Ramos (cell line): ENCODE measurements around the gene P2RY4.
"Not testable (repeated sequence)": the region's sequence is repeated elsewhere in the genome, so short reads cannot be mapped to it uniquely, and the experiment has no call there.

Source experiments
- in situ Hi-C: fragments of 300-500 bp; cut with MboI; formaldehyde crosslinking; loops from one replicate; pipeline ENCODE4 v1.14.3; 2022; ENCODE audit warnings: low sequenced_read_pairs; ENCODE audit not compliant: unreplicated experiment

Gene P2RY4

GRCh38 chrX:70260104-70260503 is at the start of gene P2RY4:
Gene P2RY4 (minus strand): TSS chrX:70260204. CDS start chrX:70259624, 580 bp downstream.
- in situ Hi-C loops: no loop called here

GRCh38 chrX:70301716-70302115 is 41.7 kb upstream of the P2RY4 start:
- in situ Hi-C loops: no loop called here

- in situ Hi-C loops: no loop called here
Observed at GRCh38 chrX:70293621-70294020, 33.6 kb upstream of the P2RY4 start.

GRCh38 chrX:70292788-70293187 is 32.8 kb upstream of the P2RY4 start:
- in situ Hi-C loops: no loop called here

- in situ Hi-C loops: no loop called here
Observed at GRCh38 chrX:70289793-70290770, 30.1 kb upstream of the P2RY4 start, which contains the start of the genes KIF4A and PDZD11. Gene KIF4A (plus strand): TSS chrX:70290104. CDS start chrX:70290459, 355 bp downstream. Gene PDZD11 (minus strand): TSS chrX:70289927. CDS start chrX:70289341, 586 bp downstream.

- in situ Hi-C loops: no loop called here
Observed at GRCh38 chrX:70289168-70289792, 29.3 kb upstream of the P2RY4 start.

GRCh38 chrX:70281951-70282350 is 21.9 kb upstream of the P2RY4 start, which contains the start of gene RAB41:
Gene RAB41 (plus strand): TSS chrX:70282172. CDS start chrX:70282218, 46 bp downstream.
- in situ Hi-C loops: no loop called here

- in situ Hi-C loops: no loop called here
Observed at GRCh38 chrX:70280573-70280972, 20.6 kb upstream of the P2RY4 start.

- in situ Hi-C loops: no loop called here
Observed at GRCh38 chrX:70279081-70279480, 19.1 kb upstream of the P2RY4 start.

- in situ Hi-C loops: not testable (repeated sequence)
Observed at GRCh38 chrX:70274029-70274428, 14.0 kb upstream of the P2RY4 start.

- in situ Hi-C loops: no loop called here
Observed at GRCh38 chrX:70268034-70268433, 8.0 kb upstream of the P2RY4 start, which contains the start of gene ARR3. Gene ARR3 (plus strand): TSS chrX:70268334. CDS start chrX:70269386, 1,052 bp downstream.

GRCh38 chrX:70264784-70265183 is 4.8 kb upstream of the P2RY4 start:
- in situ Hi-C loops: no loop called here

- in situ Hi-C loops: no loop called here
Observed at GRCh38 chrX:70262952-70263567, 3.1 kb upstream of the P2RY4 start.

- in situ Hi-C loops: no loop called here
Observed at GRCh38 chrX:70257423-70258288, 2.3 kb downstream of the P2RY4 start.

GRCh38 chrX:70255452-70255851 is 4.6 kb downstream of the P2RY4 start:
- in situ Hi-C loops: no loop called here

GRCh38 chrX:70254909-70255308 is 5.1 kb downstream of the P2RY4 start:
- in situ Hi-C loops: no loop called here

- in situ Hi-C loops: no loop called here
Observed at GRCh38 chrX:70254063-70254400, 6.0 kb downstream of the P2RY4 start.

GRCh38 chrX:70253377-70254062 is 6.5 kb downstream of the P2RY4 start:
- in situ Hi-C loops: no loop called here

GRCh38 chrX:70252491-70252890 is 7.5 kb downstream of the P2RY4 start:
- in situ Hi-C loops: no loop called here
